Esophagus mucosa (tissue), 1 donor: ENCODE measurements around the gene CHD6. TPM values are rescaled to one million over a fixed set of nuclear protein-coding genes. Genes with fewer than 3 reads are reported as not detected.

Experiments
- ATAC-seq: fragments of 200-7000 bp; cut with Tn5 transposase; one replicate; pipeline ENCODE4 v1.9.1; 2020
- total RNA-seq: library from RNA; stranded (reverse); gene quantifications from one replicate; pipeline ENCODE4 v1.2.4, GENCODE V29; 2023
- donor health status: DM: yes; HTN: yes; CAD: no.

The CHD6 gene
- total RNA-seq, 1 donor from 2014 or later = 16.6 TPM

- ATAC-seq = no peak
Measured at GRCh38 chr20:41619360-41620100, 1.4 kb upstream of the CHD6 start.

- ATAC-seq = peak; percentile 5
Measured at GRCh38 chr20:41618807-41619311, 682 bp upstream of the CHD6 start.

- ATAC-seq = no peak
Measured at GRCh38 chr20:41617059-41617901, 897 bp downstream of the CHD6 start.

GRCh38 chr20:41616228-41616627, 1.9 kb downstream of the CHD6 start:
- no peak for ATAC-seq

- ATAC-seq = no peak
Measured at GRCh38 chr20:41615676-41616075, 2.5 kb downstream of the CHD6 start.

- no peak for ATAC-seq
Measured at GRCh38 chr20:41615110-41615509, 3.1 kb downstream of the CHD6 start.

- no peak for ATAC-seq
Measured at GRCh38 chr20:41613321-41613720, 4.9 kb downstream of the CHD6 start.

- ATAC-seq = no peak
Measured at GRCh38 chr20:41609474-41609873, 8.7 kb downstream of the CHD6 start.

- no peak for ATAC-seq
Measured at GRCh38 chr20:41608606-41609005, 9.6 kb downstream of the CHD6 start.

- no peak for ATAC-seq
Measured at GRCh38 chr20:41607791-41608190, 10.4 kb downstream of the CHD6 start.

GRCh38 chr20:41604002-41604401, 14.2 kb downstream of the CHD6 start:
- ATAC-seq = no peak

- no peak for ATAC-seq
Measured at GRCh38 chr20:41601742-41602141, 16.4 kb downstream of the CHD6 start.

GRCh38 chr20:41600926-41601631, 17.1 kb downstream of the CHD6 start:
- no peak for ATAC-seq

GRCh38 chr20:41599699-41600104, 18.5 kb downstream of the CHD6 start:
- ATAC-seq = no peak

- ATAC-seq = no peak
Measured at GRCh38 chr20:41598719-41599118, 19.5 kb downstream of the CHD6 start.

- ATAC-seq = no peak
Measured at GRCh38 chr20:41594514-41595322, 23.5 kb downstream of the CHD6 start.

GRCh38 chr20:41592516-41593216, 25.5 kb downstream of the CHD6 start:
- ATAC-seq = no peak

- ATAC-seq = peak; percentile 78
Measured at GRCh38 chr20:41587956-41588355, 30.2 kb downstream of the CHD6 start.

GRCh38 chr20:41587523-41587922, 30.7 kb downstream of the CHD6 start:
- peak; percentile 44 for ATAC-seq

GRCh38 chr20:41586772-41587171, 31.4 kb downstream of the CHD6 start:
- ATAC-seq = no peak

GRCh38 chr20:41580350-41580749, 37.8 kb downstream of the CHD6 start:
- no peak for ATAC-seq
